ENCODE data around the gene ALG14.
"Not testable (repeated sequence)": the region's sequence is repeated elsewhere in the genome, so short reads cannot be mapped to it uniquely, and the experiment has no call there.

The ALG14 gene

GRCh38 chr1:95096218-95096841 is 23.6 kb upstream of the ALG14 start:
- H3K4me3 ChIP-seq (ENCODE audit: low read length): no peak overlapping the region
- TF ChIP-seq ZNF274 (IDR thresholded peaks at IDR 0.05; ENCODE audit: low read depth, low read length): no peak

GRCh38 chr1:95095833-95096217 is 23.1 kb upstream of the ALG14 start:
- no peak for TF ChIP-seq ZNF274 (IDR thresholded peaks at IDR 0.05; ENCODE audit: low read depth, low read length)
- H3K4me3 ChIP-seq (ENCODE audit: low read length): no peak overlapping the region

GRCh38 chr1:95094923-95095322 is 22.2 kb upstream of the ALG14 start:
- TF ChIP-seq ZNF274 (IDR thresholded peaks at IDR 0.05; ENCODE audit: low read depth, low read length): no peak
- H3K4me3 ChIP-seq (ENCODE audit: low read length): no peak overlapping the region

GRCh38 chr1:95093296-95093695 is 20.5 kb upstream of the ALG14 start:
- H3K4me3 ChIP-seq (ENCODE audit: low read length): no peak overlapping the region
- TF ChIP-seq ZNF274 (IDR thresholded peaks at IDR 0.05; ENCODE audit: low read depth, low read length): no peak

- H3K4me3 ChIP-seq (ENCODE audit: low read length): not testable (repeated sequence)
These were observed 20.1 kb upstream of the ALG14 start for GRCh38 chr1:95092891-95093290.

- H3K4me3 ChIP-seq (ENCODE audit: low read length): not testable (repeated sequence)
These were observed 18.5 kb upstream of the ALG14 start for GRCh38 chr1:95091290-95091689.

GRCh38 chr1:95089650-95090287 is 17.0 kb upstream of the ALG14 start:
- TF ChIP-seq ZNF274 (IDR thresholded peaks at IDR 0.05; ENCODE audit: low read depth, low read length): no peak

GRCh38 chr1:95088303-95088702 is 15.6 kb upstream of the ALG14 start:
- no peak for TF ChIP-seq ZNF274 (IDR thresholded peaks at IDR 0.05; ENCODE audit: low read depth, low read length)
- H3K4me3 ChIP-seq (ENCODE audit: low read length): no peak overlapping the region

More at GRCh38 chr1:95089650-95090287, 17.0 kb upstream of the ALG14 start:
- H3K4me3 ChIP-seq (ENCODE audit: low read length): no peak overlapping the region

GRCh38 chr1:95086949-95087533 is 14.3 kb upstream of the ALG14 start:
- H3K4me3 ChIP-seq (ENCODE audit: low read length): no peak overlapping the region
- no peak for TF ChIP-seq ZNF274 (IDR thresholded peaks at IDR 0.05; ENCODE audit: low read depth, low read length)

- no peak overlapping the region for H3K4me3 ChIP-seq (ENCODE audit: low read length)
- TF ChIP-seq ZNF274 (IDR thresholded peaks at IDR 0.05; ENCODE audit: low read depth, low read length): no peak
These were observed 12.6 kb upstream of the ALG14 start for GRCh38 chr1:95085376-95085775.

- H3K4me3 ChIP-seq (ENCODE audit: low read length): no peak overlapping the region
- TF ChIP-seq ZNF274 (IDR thresholded peaks at IDR 0.05; ENCODE audit: low read depth, low read length): no peak
These were observed 11.8 kb upstream of the ALG14 start for GRCh38 chr1:95084317-95085176.

GRCh38 chr1:95080879-95081278 is 8.1 kb upstream of the ALG14 start:
- TF ChIP-seq ZNF274 (IDR thresholded peaks at IDR 0.05; ENCODE audit: low read depth, low read length): no peak
- H3K4me3 ChIP-seq (ENCODE audit: low read length): no peak overlapping the region

- H3K4me3 ChIP-seq (ENCODE audit: low read length): no peak overlapping the region
- TF ChIP-seq ZNF274 (IDR thresholded peaks at IDR 0.05; ENCODE audit: low read depth, low read length): no peak
These were observed 7.7 kb upstream of the ALG14 start for GRCh38 chr1:95080446-95080845.

- H3K4me3 ChIP-seq (ENCODE audit: low read length): no peak overlapping the region
- TF ChIP-seq ZNF274 (IDR thresholded peaks at IDR 0.05; ENCODE audit: low read depth, low read length): no peak
These were observed 3.3 kb upstream of the ALG14 start for GRCh38 chr1:95076034-95076433.

- TF ChIP-seq ZNF274 (IDR thresholded peaks at IDR 0.05; ENCODE audit: low read depth, low read length): no peak
- peak overlapping the region; percentile 77 for H3K4me3 ChIP-seq (ENCODE audit: low read length)
These were observed 695 bp upstream of the ALG14 start for GRCh38 chr1:95073446-95073845.
